ENCODE results near the gene TBX2.

The TBX2 gene

GRCh38 chr17:61402073-61402541 is 2.5 kb downstream of the TBX2 start:
- DNase-seq (ENCODE audit: low spot score): no peak

GRCh38 chr17:61402978-61403800 is 3.5 kb downstream of the TBX2 start:
- DNase-seq (ENCODE audit: low spot score): no peak

GRCh38 chr17:61403801-61404662 is 4.4 kb downstream of the TBX2 start:
- DNase-seq (ENCODE audit: low spot score): no peak

GRCh38 chr17:61404663-61404912 is 4.9 kb downstream of the TBX2 start:
- DNase-seq (ENCODE audit: low spot score): no peak

GRCh38 chr17:61404913-61405685 is 5.5 kb downstream of the TBX2 start:
- DNase-seq (ENCODE audit: low spot score): no peak

GRCh38 chr17:61405686-61406536 is 6.3 kb downstream of the TBX2 start:
- DNase-seq (ENCODE audit: low spot score): no peak

GRCh38 chr17:61406537-61406845 is 6.8 kb downstream of the TBX2 start:
- no peak for DNase-seq (ENCODE audit: low spot score)

GRCh38 chr17:61406971-61407911 is 7.6 kb downstream of the TBX2 start:
- no peak for DNase-seq (ENCODE audit: low spot score)

- DNase-seq (ENCODE audit: low spot score): no peak
Observed at GRCh38 chr17:61408151-61409041, 8.8 kb downstream of the TBX2 start.

GRCh38 chr17:61409301-61410112 is 9.9 kb downstream of the TBX2 start:
- DNase-seq (ENCODE audit: low spot score): peak; percentile 52

GRCh38 chr17:61410141-61411010 is 10.7 kb downstream of the TBX2 start:
- DNase-seq (ENCODE audit: low spot score): peak; percentile 55

GRCh38 chr17:61411011-61411260 is 11.3 kb downstream of the TBX2 start:
- no peak for DNase-seq (ENCODE audit: low spot score)

- DNase-seq (ENCODE audit: low spot score): no peak
Observed at GRCh38 chr17:61411261-61412142, 11.9 kb downstream of the TBX2 start.

- DNase-seq (ENCODE audit: low spot score): peak; percentile 73
Observed at GRCh38 chr17:61412143-61412859, 12.7 kb downstream of the TBX2 start.

GRCh38 chr17:61412860-61413660 is 13.4 kb downstream of the TBX2 start:
- no peak for DNase-seq (ENCODE audit: low spot score)

All from putamen (tissue), 1 donor.